OCI-M2 (cell line): Measurements from ENCODE around the gene ANKRD27.
"Not testable (repeated sequence)": the region's sequence is repeated elsewhere in the genome, so short reads cannot be mapped to it uniquely, and the experiment has no call there.

Experiments used
- DNase-seq: peaks from one replicate; lab custom pipeline; 2025; ENCODE audit not compliant: unreplicated experiment; lab: John Stamatoyannopoulos, UW

The ANKRD27 gene

DNA sequence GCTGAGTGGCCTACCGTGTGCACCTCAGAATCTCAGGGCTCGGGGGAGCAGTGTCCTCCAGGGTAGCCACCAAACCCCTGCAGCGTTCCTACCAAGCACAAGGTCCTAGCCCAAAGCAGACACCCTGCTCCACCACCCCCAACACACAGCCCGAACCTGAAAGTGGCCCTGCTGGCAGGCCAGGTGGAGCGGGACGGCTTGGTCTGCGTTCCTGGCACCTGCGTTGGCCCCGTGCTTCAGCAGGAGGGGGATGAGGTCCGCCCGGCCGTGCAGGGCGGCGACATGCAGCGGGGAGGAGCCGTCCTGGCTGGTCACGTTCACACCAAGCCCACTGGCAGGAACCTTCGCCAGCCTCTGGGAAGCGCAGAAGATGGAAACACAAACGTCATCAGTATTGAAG lies 67.5 kb downstream of the ANKRD27 start:
- no peak for DNase-seq

- DNase-seq, result no peak
Observed at GRCh38 chr19:32606289-32606688, 68.7 kb downstream of the ANKRD27 start.

- no peak for DNase-seq
Observed at GRCh38 chr19:32605544-32605943, 69.4 kb downstream of the ANKRD27 start.

DNA sequence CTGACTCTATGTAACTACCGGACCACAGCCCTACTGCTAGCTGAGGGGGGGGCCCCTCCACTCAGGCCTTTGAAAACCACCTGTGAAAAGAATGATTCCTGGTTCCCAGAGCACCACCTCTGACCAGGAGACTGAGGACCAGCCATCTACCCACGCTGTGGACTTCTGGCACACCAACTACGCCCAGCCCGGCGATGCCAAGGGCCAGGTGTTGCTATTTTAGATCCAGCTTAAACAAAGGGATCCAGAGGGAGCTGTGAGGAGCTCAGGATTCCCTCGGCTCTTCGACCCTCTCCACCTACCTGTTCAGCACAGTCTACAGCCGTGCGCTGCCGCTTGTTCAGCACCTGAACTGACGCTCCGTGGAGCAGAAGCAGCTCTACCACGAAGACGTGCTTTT lies 71.0 kb downstream of the ANKRD27 start:
- DNase-seq, result no peak

DNA sequence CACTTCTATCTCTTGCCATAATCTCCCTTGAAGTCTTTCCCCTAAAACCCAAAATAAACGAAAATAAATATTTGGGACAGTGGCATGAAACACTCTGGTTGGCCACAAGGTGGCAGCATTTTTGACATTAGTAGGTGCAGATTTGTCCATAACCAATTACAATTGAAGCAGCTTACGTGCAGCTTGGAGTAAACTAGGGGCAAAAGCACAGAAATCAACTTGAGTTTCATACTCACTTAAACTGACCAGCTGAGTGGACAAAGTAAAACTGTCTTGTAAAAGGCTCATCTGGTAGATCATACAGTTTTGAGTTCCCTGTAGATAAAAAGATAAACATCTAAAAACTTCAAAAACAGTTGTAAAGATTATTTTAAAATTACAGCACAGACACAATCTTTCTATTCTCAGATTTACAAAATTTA lies 75.2 kb downstream of the ANKRD27 start:
- peak; percentile 52 for DNase-seq

DNA sequence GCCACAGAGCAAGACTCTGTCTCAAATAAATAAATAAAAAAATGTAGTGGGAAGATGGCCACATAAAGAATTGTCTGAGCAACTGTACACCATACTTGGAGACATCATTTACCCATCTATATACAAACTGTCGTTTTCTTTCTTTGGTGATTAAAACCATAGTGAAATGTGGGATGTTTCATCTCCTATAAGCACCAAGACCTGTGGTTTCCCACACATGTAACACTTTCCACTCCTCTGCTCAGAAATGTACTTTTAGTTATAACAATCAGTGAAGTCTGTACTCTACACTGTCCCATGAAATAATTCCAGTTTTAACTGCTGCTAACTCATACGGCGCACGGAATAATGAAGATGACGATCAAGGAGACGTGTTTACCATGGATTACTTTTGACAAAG lies 75.7 kb downstream of the ANKRD27 start:
- no peak for DNase-seq

DNA sequence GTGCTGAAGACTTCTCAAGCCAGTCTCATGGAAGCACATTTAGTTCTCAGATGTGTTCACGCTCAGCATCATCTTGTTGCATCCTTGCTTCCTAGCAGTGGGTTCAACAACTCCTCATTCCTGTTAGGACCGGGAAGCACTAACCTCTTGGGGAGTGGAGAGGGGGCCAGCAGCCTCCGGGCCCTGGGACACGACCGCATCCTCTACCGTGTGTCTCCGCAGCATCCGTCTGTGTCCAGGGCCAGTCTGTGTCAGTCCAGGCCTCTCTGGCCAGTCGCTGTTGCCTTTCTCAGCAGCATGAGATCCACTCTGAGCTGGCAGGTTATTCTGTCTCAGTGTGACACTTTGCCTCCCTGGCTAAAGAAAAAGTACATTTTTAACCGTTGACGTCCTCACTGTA lies 77.0 kb downstream of the ANKRD27 start:
- no peak for DNase-seq

- DNase-seq, result no peak
Observed at GRCh38 chr19:32595491-32595890, 79.5 kb downstream of the ANKRD27 start.

DNA sequence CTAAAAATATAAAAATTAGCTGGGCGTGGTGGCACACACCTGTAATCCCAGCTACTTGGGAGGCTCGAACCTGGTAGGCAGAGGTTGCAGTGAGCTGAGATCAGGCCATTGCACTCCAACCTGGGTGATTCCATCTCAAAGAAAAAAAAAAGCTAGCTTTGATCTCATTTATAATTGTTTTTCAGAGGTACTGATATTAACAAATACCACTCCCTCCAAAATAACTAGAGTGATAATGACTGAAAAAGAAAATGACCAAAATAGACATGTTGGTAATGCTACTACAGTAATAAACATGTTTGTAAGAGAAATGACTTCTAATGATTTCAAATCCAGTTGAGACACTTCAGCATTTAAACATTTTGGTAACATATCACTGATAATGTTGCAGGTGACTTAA lies 81.0 kb downstream of the ANKRD27 start:
- no peak for DNase-seq

DNA sequence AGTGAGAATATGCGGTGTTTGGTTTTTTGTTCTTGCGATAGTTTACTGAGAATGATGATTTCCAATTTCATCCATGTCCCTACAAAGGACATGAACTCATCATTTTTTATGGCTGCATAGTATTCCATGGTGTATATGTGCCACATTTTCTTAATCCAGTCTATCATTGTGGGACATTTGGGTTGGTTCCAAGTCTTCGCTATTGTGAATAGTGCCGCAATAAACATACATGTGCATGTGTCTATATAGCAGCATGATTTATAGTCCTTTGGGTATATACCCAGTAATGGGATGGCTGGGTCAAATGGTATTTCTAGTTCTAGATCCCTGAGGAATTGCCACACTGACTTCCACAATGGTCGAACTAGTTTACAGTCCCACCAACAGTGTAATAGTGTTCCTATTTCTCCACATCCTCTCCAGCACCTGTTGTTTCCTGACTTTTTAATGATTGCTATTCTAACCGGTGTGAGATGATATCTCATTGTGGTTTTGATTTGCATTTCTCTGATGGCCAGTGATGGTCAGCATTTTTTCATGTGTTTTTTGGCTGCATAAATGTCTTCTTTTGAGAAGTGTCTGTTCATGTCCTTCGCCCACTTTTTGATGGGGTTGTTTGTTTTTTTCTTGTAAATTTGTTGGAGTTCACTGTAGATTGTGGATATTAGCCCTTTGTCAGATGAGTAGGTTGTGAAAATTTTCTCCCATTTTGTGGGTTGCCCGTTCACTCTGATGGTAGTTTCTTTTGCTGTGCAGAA lies 87.1 kb downstream of the ANKRD27 start:
- DNase-seq, result not testable (repeated sequence)

- no peak for DNase-seq
Observed at GRCh38 chr19:32581705-32582179, 93.2 kb downstream of the ANKRD27 start.

DNA sequence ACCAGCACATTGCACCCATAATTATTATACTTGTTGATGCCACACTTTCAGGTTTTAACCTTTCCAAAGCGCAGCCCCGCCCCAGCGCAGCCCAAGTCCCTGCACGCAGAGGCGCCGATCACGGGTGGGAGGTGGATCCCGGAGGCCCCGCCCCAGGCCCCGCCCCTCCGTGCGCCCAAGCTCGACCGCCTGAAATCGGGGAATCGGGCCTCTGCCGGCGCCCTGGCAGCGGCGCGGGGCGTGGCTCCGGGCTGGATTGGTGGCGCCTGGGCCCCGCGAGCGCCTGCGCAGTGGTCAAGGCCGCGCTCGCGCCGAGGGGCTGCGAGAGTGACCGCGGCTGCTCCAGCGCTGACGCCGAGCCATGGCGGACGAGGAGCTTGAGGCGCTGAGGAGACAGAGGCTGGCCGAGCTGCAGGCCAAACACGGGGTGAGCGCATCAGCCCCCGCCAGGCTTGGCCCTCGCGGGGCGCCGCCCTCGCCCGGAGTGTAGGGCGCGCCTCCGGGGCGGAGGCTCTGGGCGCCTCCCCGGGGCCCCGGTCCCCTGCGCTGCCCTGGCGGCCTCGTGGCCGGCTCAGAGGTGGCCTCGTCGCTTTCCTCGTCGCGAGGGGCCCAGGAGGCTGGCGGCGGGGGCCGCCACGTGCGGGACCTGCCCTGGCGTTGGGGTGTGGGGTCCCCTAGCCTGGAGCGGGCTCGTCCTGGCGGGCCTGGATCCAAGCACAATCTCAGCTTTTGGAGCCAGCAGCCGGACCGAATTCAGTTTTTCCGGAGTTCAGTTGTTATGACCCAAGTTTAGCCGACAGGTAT lies 93.9 kb downstream of the ANKRD27 start, which contains the start of gene PDCD5:
TSS of gene PDCD5 (plus strand) at position 290 of the 804 bp plus-strand sequence. CDS start at position 362, 72 bp downstream.
- DNase-seq, result peak; percentile 93

GRCh38 chr19:32580353-32580900 lies 94.6 kb downstream of the ANKRD27 start:
- DNase-seq, result no peak

DNA sequence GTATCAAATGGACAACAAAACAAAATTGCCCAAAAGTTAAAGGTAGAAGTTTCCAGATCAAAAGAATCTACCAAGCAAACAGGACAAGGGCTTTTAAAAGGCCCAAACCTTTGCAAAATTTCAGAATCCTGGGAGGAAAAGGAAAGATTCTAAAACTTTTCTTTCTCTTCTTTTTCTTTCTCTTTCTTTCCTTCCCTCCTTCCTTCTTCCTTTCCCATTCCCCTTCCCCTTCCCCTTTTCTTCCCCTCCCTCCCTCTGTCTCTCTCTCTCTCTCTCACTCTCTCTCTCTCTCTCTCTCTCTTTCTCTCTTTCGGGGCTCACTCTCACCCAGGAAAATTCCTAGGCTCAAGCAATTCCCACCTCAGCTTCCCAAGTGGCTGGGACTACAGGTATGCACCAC lies 98.2 kb downstream of the ANKRD27 start:
- no peak for DNase-seq

DNA sequence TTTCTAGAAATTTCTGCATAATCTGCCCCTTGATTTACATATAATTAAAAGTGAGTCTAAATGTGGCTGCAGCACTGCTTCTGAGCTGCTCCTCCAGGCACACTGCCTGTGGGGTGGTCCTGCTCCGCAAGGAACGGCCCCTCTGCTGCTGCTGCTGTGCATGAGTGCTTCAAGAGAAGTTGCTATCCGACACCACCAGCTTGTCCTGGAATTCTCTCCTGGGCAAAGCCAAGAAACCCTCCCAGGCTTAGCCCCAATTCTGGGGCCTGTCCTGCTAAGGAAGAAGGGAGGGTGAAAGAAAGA lies 101.5 kb downstream of the ANKRD27 start:
- no peak for DNase-seq

DNA sequence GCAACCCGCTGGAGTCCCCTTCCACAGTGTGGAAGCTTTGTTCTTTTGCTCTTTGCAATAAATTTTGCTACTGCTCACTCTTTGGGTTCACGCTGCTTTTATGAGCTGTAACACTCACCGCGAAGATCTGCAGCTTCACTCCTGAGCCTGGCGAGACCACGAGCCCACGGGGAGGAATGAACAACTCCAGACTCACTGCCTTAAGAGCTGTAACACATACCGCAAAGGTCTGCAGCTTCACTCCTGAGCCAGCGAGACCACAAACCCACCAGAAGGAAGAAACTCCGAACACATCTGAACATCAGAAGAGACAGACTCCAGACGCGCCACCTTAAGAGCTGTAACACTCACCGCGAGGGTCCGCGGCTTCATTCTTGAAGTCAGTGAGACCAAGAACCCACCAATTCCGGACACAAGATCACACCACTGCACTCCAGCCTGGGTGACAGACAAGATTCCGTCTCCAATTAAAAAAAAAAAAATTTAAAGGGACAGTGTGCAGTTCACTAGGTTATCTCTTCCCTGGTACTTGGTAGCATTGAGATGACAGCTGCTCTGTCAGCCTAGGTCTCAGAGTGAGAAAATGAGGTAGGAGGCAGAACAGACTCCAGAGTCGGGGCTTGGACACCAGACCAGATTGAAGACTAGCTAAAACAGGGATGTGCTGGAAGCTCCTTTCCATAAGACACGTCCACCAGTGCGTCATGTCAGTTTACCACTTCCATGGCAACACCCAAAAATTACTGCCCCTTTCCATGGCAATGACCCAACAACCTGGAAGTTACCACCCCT lies 102.1 kb downstream of the ANKRD27 start:
- not testable (repeated sequence) for DNase-seq

DNA sequence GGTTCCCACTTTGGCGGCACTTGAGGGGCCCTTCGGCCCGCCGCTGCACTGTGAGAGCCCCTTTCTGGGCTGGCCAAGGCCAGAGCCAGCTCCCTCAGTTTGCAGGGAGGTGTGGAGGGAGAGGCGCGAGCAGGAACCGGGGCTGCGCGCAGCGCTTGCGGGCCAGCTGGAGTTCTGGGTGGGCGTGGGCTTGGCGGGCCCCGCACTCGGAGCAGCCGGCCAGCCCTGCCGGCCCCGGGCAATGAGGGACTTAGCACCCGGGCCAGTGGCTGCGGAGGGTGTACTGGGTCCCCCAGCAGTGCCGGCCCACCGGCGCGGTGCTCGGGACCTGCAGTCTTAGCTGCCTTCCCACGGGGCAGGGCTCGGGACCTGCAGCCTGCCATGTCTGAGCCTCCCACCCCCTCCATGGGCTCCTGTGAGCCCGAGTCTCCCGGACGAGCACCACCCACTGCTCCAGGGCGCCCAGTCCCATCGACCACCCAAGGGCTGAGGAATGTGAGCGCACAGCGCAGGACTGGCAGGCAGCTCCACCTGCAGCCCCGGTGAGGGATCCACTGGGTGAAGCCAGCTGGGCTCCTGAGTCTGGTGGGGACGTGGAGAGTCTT lies 103.4 kb downstream of the ANKRD27 start:
- not testable (repeated sequence) for DNase-seq

GRCh38 chr19:32570081-32570785 lies 104.7 kb downstream of the ANKRD27 start:
- DNase-seq, result peak; percentile 58

- no peak for DNase-seq
Observed at GRCh38 chr19:32567486-32567885, 107.5 kb downstream of the ANKRD27 start.

- no peak for DNase-seq
Observed at GRCh38 chr19:32566246-32566830, 108.6 kb downstream of the ANKRD27 start.
